GM18498 (cell line): ENCODE results near the gene ITPK1.

Experiments
- ATAC-seq: cut with Tn5 transposase; IDR thresholded peaks from one replicate; pipeline ENCODE4 v1.9.1; 2021; ENCODE audit warnings: mild to moderate bottlenecking, moderate library complexity; ENCODE audit not compliant: unreplicated experiment

The ITPK1 gene

GRCh38 chr14:93012951-93013719 is 102.6 kb downstream of the ITPK1 start:
- ATAC-seq: no peak

GRCh38 chr14:93012506-93012905 is 103.2 kb downstream of the ITPK1 start:
- ATAC-seq: no peak

GRCh38 chr14:93011650-93012325 is 103.9 kb downstream of the ITPK1 start:
- no peak for ATAC-seq

- ATAC-seq: no peak
Measured at GRCh38 chr14:93011141-93011529, 104.6 kb downstream of the ITPK1 start.

- ATAC-seq: no peak
Measured at GRCh38 chr14:93010522-93011140, 105.1 kb downstream of the ITPK1 start.

- ATAC-seq: no peak
Measured at GRCh38 chr14:93010130-93010499, 105.6 kb downstream of the ITPK1 start.

- ATAC-seq: no peak
Measured at GRCh38 chr14:93009471-93010129, 106.1 kb downstream of the ITPK1 start.

GRCh38 chr14:93008381-93008780 is 107.3 kb downstream of the ITPK1 start:
- ATAC-seq: no peak

- ATAC-seq: no peak
Measured at GRCh38 chr14:93007225-93007997, 108.3 kb downstream of the ITPK1 start.

- ATAC-seq: no peak
Measured at GRCh38 chr14:93006567-93007051, 109.1 kb downstream of the ITPK1 start.

GRCh38 chr14:93005838-93006237 is 109.9 kb downstream of the ITPK1 start:
- no peak for ATAC-seq

- ATAC-seq: no peak
Measured at GRCh38 chr14:93005135-93005813, 110.5 kb downstream of the ITPK1 start.

GRCh38 chr14:93004699-93005082 is 111.0 kb downstream of the ITPK1 start:
- no peak for ATAC-seq

- no peak for ATAC-seq
Measured at GRCh38 chr14:93003945-93004698, 111.6 kb downstream of the ITPK1 start.

GRCh38 chr14:93002851-93003298 is 112.8 kb downstream of the ITPK1 start:
- no peak for ATAC-seq

GRCh38 chr14:93002049-93002448 is 113.7 kb downstream of the ITPK1 start:
- ATAC-seq: no peak

- no peak for ATAC-seq
Measured at GRCh38 chr14:92998946-92999345, 116.8 kb downstream of the ITPK1 start.

- ATAC-seq: no peak
Measured at GRCh38 chr14:92997343-92998061, 118.2 kb downstream of the ITPK1 start.

- ATAC-seq: no peak
Measured at GRCh38 chr14:92995620-92996019, 120.1 kb downstream of the ITPK1 start.
